SU-DHL-6 (cell line): ENCODE results near the gene COL5A1.

Source experiments
- CTCF ChIP-seq: fragments of 200-600 bp; sonication (generic); IDR thresholded peaks from one replicate; pipeline ENCODE4 v1.5.1; 2017; ENCODE audit warnings: antibody characterized with exemption, mild to moderate bottlenecking, low read length, moderate library complexity; ENCODE audit not compliant: insufficient read depth, poor library complexity, severe bottlenecking
- EZH2phosphoT487 ChIP-seq: fragments of 200-600 bp; sonication (generic), shearing (Covaris generic); conservative IDR thresholded peaks from 2 replicates; pipeline ENCODE4 v1.6.1; 2018; ENCODE audit warnings: mild to moderate bottlenecking, antibody characterized with exemption, low read length, moderate library complexity, mixed read lengths

- TF ChIP-seq CTCF: no peak
- no peak for TF ChIP-seq EZH2phosphoT487
Measured at GRCh38 chr9:134644725-134645606, 3.4 kb downstream of the COL5A1 start.
